ENCODE results near the gene ASTN2. TPM values are rescaled to one million over a fixed set of nuclear protein-coding genes. Genes with fewer than 3 reads are reported as not detected.

ASTN2 gene
- total and polyA plus RNA-seq, 2 donors (not counting 3 experiments of a cell fraction or from before 2014, with no cell fraction given) = 1.0 to 1.9 TPM

DNA sequence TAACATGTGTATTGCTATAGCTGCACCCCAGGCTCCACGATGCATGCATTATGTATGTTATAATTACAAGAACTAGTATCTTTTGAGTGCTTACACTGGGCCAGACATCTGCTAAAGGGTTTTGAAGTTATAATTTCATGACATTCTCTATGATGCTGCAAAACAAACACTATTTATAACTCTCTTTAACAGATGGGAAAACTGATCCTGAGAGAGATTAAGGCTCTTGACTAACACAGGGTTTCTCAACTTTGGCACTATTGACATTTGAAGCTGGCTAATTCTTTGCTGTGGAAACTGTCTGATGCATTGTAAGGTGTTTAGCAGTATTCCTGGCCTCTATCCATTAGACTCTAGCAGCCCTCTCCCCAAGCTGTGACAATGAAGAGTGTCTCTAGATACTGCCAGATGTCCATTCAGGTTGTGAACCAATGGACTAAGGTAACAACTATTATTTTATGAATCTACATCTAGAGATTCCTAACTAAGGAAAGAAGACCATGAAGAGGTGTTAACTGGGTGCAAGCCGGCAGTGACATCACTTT, 258.6 kb downstream of the ASTN2 start:
- BruUV-seq (replicated peaks) = no TSS peak
- ChIA-PET CTCF (no interaction called here), POLR2A (no interaction called here)
- dilution Hi-C loops (cut with MboI; ENCODE audit: extremely low pct_ligation_motif_present, low sequenced_read_pairs) = no loop called here
- no peak overlapping the region for H3K4me2 ChIP-seq (ENCODE audit: insufficient read depth, low read length)
- no peak overlapping the region for H3K9ac ChIP-seq (replicated peaks; ENCODE audit: extremely low read depth, insufficient read depth, low read length)
- no peaks in the 10 kb centered on the region for H3K36me3 ChIP-seq (ENCODE audit: control insufficient read depth in 2 of 2, extremely low read depth in 1 of 2, insufficient read depth in 2 of 2, low read length in 2 of 2)
- no peaks in the 10 kb centered on the region for H4K20me1 ChIP-seq (replicated peaks; ENCODE audit: control insufficient read depth, extremely low read depth, insufficient read depth, low read length)
- no peaks in the 10 kb centered on the region for H3K9me3 ChIP-seq (replicated peaks; ENCODE audit: control insufficient read depth, insufficient read depth, low read length)
- no peaks in the 10 kb centered on the region for H3K4me1 ChIP-seq (ENCODE audit: control insufficient read depth, extremely low read depth, insufficient read depth, low read length)
- FAIRE-seq = no peak
- DNase-seq (ENCODE audit: low read depth, low spot score) = no peak
- no peaks in the 10 kb centered on the region for H3K79me2 ChIP-seq (ENCODE audit: control insufficient read depth, insufficient read depth, low read length)
- no peak overlapping the region for H3K4me3 ChIP-seq (replicated peaks in 1 of 3; ENCODE audit: insufficient read depth in 1 of 3, low read depth in 1 of 3, low read length in 3 of 3)
- no peak overlapping the region for H2AFZ ChIP-seq (ENCODE audit: low read depth, low read length)
- no peak for TF ChIP-seq POLR2AphosphoS5 (IDR thresholded peaks at IDR 0.05; ENCODE audit: insufficient read depth, low read depth, low read length)
- no peak for TF ChIP-seq EZH2 (IDR thresholded peaks at IDR 0.05; ENCODE audit: borderline replicate concordance, low read depth, low read length, severe bottlenecking)
- no peak for TF ChIP-seq GATA2 (IDR thresholded peaks at IDR 0.05; ENCODE audit: insufficient read depth, insufficient read length, low read depth, low read length)
- TF ChIP-seq, protein P1, sequence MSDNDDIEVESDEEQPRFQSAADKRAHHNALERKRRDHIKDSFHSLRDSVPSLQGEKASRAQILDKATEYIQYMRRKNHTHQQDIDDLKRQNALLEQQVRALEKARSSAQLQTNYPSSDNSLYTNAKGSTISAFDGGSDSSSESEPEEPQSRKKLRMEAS (IDR thresholded peaks at IDR 0.05; ENCODE audit: insufficient read depth, insufficient read length) = no peak
- TF ChIP-seq, protein P2, sequence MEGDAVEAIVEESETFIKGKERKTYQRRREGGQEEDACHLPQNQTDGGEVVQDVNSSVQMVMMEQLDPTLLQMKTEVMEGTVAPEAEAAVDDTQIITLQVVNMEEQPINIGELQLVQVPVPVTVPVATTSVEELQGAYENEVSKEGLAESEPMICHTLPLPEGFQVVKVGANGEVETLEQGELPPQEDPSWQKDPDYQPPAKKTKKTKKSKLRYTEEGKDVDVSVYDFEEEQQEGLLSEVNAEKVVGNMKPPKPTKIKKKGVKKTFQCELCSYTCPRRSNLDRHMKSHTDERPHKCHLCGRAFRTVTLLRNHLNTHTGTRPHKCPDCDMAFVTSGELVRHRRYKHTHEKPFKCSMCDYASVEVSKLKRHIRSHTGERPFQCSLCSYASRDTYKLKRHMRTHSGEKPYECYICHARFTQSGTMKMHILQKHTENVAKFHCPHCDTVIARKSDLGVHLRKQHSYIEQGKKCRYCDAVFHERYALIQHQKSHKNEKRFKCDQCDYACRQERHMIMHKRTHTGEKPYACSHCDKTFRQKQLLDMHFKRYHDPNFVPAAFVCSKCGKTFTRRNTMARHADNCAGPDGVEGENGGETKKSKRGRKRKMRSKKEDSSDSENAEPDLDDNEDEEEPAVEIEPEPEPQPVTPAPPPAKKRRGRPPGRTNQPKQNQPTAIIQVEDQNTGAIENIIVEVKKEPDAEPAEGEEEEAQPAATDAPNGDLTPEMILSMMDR (IDR thresholded peaks at IDR 0.05; ENCODE audit: extremely low read depth in 1 of 2, insufficient read depth in 1 of 2, low read depth in 1 of 2, low read length in 2 of 2) = no peak
- TF ChIP-seq FOS (IDR thresholded peaks at IDR 0.05; ENCODE audit: borderline replicate concordance, insufficient read depth, low read length) = no peak
- TF ChIP-seq JUN (IDR thresholded peaks at IDR 0.05; ENCODE audit: borderline replicate concordance, insufficient read depth, insufficient read length, low read depth) = no peak
- no peak for TF ChIP-seq POLR2A (IDR thresholded peaks at IDR 0.05; ENCODE audit: low read depth, low read length)
- no peak for TF ChIP-seq MYC (IDR thresholded peaks at IDR 0.05; ENCODE audit: low read depth, low read length)
- no peaks in the 10 kb centered on the region for H3K9me1 ChIP-seq (replicated peaks; ENCODE audit: control insufficient read depth, extremely low read depth, insufficient read depth, low read length)
- intact Hi-C loops (cut with micrococcal nuclease) = no loop called here
- H3K27ac ChIP-seq (ENCODE audit: insufficient read depth, low read depth, low read length) = no peak overlapping the region
- no peaks in the 10 kb centered on the region for H3K27me3 ChIP-seq (ENCODE audit: control insufficient read depth in 2 of 2, insufficient read depth in 2 of 2, low read length in 2 of 2)

Measured in endothelial cell of umbilical vein (primary cell).